Sigmoid colon (tissue), 3 donors: Measurements from ENCODE around the gene CCDC18.

Experiments
- POLR2A ChIP-seq, 2 donors: fragments of 450-650 bp; IDR thresholded peaks; one replicate each; pipeline ENCODE4 v1.6.1; 2016; ENCODE audit warnings: antibody characterized with exemption in 2 of 2, mild to moderate bottlenecking in 2 of 2, moderate library complexity in 2 of 2
- TF ChIP-seq, protein P1 (sequence below), 4 experiments: fragments of 450-650 bp in 3 of 4; fragments of 200-600 bp in 1 of 4; IDR thresholded peaks; one replicate each; pipeline ENCODE4 v1.5.1; 2016 to 2019; ENCODE audit warnings: antibody characterized with exemption in 4 of 4, mild to moderate bottlenecking in 3 of 4, moderate library complexity in 2 of 4

DNA sequence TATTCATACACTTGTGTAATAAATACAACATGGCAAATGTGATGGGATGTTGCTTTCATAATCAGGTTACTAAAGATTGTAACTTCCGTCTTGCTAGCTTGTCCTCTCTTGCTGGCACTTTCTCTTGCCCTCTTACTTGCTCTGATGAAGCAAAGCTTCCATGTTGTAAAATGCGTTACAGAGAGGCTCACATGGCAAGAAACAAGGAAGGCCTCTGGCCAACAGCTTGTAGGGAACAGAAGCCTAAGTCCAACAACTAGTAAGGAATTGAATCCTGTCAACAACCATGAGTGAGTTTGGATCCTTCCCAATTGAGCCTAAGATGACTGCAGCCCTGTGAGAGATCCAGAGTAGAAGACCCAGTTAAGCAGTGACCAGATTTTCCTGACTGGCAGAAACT, 15.7 kb upstream of the CCDC18 start:
- TF ChIP-seq, protein P1, sequence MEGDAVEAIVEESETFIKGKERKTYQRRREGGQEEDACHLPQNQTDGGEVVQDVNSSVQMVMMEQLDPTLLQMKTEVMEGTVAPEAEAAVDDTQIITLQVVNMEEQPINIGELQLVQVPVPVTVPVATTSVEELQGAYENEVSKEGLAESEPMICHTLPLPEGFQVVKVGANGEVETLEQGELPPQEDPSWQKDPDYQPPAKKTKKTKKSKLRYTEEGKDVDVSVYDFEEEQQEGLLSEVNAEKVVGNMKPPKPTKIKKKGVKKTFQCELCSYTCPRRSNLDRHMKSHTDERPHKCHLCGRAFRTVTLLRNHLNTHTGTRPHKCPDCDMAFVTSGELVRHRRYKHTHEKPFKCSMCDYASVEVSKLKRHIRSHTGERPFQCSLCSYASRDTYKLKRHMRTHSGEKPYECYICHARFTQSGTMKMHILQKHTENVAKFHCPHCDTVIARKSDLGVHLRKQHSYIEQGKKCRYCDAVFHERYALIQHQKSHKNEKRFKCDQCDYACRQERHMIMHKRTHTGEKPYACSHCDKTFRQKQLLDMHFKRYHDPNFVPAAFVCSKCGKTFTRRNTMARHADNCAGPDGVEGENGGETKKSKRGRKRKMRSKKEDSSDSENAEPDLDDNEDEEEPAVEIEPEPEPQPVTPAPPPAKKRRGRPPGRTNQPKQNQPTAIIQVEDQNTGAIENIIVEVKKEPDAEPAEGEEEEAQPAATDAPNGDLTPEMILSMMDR (IDR thresholded peaks at IDR 0.05): no peak
- no peak for TF ChIP-seq POLR2A (IDR thresholded peaks at IDR 0.05)
